NCI-H446 treated with DMSO at 0.1 percent for 48 hours (cell line): ENCODE measurements around the gene RSPH6A.
A peak's percentile ranks its signal among the peaks of the same experiment; 100 is the strongest.

Experiments
- DNase-seq: peaks from one replicate; lab custom pipeline; 2025; lab: John Stamatoyannopoulos, UW

Gene RSPH6A

DNA sequence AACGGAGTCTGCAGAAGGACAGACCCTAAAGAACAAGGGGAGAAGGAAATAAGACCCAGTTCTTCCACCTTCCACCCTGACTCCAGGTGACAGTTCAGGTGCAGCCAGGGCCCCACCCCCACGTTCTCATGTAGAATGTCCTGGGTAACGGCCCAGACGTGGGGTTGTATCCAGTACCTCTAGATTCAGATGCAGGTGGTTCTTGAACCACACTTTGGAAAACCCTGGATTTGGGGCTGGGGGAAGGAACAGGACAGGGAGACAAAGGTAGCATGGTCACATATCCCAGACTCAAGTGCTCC is 35.0 kb downstream of the RSPH6A start:
- DNase-seq, result no peak

DNA sequence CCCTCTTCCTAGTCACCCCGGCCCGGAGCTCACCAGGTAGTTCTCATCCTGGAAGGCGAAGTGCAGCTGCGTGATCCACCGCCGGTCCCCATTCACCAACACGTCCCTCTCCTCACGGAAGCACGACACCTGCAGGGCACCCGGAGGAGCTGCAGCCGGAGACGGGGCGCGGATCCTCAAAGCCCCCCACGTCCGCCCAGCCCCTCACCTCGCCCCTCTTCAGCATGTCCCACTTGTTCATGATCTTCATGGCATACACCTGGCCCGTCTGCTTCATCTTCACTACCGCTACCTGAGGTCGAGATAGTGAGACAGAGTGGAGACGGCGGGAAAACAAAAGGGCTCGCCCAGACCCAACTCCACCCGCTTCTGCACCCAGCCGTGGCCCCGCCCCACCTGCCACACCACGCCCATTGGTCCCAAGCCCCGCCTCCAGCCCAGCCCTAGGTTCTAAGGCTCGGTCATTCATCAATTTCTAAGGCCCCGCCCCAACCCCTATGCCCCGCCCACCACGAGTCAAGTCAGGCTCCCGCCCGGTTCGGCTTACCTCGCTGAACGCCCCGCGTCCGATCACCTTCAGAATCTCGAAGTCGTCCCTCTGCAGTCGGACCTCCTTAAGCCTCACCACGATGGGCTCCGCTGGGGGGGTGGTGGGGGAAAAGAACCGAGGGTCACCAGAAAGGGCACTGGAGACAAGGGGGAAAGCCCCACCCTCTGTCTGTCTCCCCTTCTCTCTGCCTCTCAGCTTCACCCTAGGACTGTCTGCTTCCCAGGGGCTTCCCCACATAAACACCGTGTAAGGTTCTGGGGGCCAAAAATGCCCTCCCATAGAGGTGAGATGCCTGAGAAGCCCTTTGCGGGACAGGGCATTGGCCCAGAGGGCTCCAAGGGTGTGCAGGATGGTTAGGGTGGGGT is 35.6 kb downstream of the RSPH6A start:
- DNase-seq, result peak; percentile 66

DNA sequence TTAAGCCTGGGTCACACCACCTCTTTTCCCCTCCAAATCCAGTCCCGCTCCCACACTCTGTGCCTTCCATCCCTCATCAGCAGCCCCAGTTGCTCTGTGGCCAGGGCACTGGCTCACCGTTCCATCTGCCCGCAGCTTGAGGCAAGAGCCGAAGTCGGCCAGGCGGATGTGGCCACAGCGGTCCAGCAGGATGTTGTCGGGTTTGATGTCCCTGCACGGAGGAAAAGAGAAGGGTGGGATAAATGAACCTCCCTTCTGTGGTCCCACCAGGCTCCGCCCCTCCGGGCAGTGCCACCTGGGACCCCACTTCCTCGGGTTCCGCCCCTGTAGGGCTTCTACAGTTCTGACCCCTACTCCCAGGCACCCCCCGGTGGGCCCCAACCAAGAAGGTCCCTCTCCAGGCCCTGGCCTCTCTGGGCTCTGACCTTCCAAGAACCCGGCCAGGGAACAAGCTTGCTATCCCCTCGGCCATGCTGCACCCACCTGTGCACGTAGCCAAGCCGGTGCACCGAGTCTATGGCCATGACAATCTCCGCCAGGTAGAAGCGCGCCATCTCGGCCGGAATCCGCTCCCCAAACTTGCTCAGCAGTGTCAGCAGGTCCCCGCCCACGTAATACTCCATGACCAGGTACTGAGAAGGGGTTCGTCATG is 37.0 kb downstream of the RSPH6A start:
- DNase-seq, result no peak

DNA sequence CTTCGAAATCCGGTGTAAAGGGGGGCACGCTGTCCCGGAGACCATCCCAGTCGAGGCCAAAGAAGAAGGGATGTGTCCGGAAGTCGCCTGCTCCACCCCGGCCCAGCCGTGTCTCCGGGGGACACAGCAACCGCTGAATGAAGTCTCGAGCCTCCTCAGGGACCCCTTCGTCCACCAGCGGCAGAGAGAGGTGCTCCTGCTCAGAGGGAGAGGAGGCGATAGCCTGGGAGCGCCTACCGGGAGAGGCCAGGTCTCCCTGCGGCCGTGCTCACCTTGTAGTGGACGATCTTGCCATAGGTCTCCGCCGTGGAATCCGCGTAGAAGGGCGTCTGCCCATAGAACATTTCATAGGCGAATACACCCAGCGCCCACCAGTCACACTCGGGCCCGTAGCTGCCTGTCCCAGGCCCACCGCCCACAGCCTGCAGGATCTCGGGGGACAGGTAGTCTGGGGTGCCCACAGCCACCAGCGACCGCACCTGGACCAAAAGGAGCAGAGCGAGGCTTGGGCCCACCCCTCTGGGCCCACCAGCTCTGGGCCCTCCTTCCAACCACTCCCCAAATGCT is 37.6 kb downstream of the RSPH6A start:
- DNase-seq, result no peak

DNA sequence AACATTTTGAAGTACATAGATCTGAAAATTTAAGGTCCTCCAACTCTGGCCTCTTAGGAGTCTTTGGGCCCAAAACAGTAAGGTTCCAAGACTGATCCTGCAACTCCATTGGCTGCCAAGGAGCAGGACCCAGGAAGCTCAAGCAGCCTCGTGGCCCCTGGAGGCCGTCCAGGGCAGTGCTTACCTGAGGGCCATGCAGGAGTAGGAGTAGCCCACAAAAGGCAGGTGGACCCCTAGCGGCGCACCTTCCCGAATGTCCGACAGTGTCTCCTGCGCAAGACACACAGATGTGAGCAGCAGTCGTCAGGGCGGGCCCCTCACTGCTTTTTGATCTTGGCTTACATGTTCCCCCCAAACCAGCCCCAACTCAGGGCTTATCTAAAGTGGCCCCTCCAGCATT is 40.3 kb downstream of the RSPH6A start:
- DNase-seq, result no peak

DNA sequence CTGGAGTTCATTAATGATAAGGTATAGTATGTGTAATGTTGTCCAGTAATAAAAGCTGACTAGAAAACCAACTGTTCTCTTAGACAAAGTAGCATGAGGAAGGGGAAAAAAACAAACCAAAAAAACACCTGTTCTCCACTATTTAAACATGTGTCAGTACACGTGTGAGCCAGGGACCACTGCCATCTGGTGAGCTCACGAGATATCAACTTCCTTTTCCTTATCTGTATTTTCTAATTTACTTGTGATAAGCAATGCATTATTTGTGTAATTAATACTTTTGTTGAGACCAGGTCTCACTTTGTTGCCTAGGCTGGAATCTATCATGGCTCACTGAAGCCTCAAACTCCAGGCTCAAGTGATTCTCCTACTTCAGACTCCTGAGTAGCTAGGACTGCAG is 41.7 kb downstream of the RSPH6A start:
- no peak for DNase-seq

DNA sequence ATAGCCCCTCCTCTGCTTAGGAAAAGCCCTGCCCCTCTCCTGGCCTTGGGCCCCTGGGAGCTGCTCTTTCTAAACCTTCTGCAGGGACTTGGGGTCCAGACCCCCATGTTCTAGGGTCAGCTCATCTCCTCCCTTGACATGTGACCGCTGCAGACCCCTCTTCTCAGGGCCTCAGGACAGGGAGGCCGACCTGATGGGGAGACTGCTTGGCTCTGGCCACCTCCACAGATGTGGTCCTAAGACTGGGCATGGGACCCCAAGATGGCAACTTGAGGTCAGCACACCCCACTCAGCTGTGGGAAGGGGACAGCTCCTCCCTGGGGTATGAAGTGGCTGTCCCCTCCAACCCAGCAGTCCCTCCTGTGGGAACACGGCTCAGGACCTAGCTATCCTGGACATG is 42.2 kb downstream of the RSPH6A start:
- no peak for DNase-seq

DNA sequence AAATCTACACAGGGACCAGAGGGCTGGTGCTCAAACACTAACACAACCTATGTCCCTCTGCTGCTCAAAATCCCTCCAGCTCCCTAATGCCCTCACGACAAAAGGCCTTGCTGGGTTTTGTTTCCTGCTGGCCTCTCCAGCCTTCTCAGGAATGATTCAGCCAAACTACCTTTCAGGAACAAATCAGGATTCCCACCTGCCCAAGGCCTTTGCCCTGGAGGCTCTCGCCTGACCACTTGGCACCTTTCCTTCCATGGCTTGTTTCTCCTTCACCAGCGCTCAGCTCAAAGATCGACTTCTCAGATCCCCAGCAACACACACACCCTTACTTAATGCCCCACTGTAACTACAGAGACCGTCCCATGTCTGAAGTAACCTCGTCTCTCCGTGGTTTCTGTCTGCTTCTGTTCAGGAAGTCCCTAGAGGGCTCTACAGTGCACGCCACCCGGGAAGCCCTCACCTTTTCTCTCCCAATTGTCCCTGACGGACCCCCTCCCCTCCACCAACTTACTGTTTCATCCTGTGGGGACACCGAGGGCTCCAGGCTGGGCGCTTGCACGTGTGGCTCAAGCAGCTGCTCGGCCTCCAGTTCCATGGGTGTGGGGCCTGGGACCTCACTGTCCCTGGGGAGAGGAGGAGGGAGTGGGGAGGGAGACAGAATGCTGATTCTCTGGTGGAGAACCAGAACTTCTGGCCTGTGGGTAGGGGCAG is 42.8 kb downstream of the RSPH6A start:
- no peak for DNase-seq

DNA sequence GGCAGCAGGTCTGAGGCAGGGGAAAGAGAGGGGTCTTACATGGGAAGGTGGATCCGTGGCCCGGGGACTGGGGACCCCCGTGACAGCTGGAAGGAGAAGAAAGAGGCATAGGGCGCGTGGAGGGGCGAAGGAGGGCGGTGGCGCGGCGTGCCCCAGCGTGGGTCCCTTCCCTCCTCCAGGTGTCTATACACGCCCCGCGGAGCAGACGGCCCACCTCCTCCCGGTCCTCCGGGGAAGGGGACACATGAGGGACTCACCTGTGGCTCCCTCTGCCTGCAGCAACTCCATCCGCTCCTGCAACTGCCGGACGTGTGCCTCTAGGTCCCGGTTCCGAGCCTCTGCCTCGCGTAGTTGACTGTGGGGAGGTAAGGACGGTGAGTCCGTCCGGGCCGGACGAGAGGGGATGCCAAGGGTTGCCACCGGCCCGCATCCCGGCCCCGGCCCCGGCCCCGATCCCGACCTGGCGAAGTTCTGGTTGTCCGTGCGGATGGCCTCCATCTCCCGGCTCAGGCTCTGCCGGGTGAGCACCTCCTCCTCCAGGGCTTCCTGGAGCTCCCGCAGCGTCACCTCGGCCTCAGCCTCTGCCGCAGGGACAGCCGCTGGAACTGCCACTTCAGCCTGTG is 43.7 kb downstream of the RSPH6A start:
- DNase-seq, result no peak

DNA sequence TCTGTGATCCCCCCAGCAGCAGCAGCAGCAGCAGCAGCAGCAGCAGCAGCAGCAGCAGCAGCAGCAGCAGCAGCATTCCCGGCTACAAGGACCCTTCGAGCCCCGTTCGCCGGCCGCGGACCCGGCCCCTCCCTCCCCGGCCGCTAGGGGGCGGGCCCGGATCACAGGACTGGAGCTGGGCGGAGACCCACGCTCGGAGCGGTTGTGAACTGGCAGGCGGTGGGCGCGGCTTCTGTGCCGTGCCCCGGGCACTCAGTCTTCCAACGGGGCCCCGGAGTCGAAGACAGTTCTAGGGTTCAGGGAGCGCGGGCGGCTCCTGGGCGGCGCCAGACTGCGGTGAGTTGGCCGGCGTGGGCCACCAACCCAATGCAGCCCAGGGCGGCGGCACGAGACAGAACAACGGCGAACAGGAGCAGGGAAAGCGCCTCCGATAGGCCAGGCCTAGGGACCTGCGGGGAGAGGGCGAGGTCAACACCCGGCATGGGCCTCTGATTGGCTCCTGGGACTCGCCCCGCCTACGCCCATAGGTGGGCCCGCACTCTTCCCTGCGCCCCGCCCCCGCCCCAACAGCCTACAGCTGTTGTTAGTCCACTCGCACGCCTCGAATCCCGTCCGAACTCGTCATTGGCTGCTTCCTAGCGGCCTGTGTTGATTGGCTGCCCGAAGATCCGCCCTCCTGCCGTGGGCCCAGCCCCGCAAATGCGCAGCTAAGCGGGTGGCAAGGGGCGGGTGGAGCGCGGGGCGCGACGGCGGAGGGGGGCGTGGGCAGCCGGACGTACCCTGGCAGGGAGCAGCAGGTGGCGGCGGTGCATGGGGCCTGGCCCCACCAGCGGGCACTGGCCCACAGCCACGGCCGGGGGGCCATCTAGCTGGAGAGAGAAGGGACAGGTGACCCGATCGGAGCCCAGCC is 44.7 kb downstream of the RSPH6A start:
- peak; percentile 97 for DNase-seq

DNA sequence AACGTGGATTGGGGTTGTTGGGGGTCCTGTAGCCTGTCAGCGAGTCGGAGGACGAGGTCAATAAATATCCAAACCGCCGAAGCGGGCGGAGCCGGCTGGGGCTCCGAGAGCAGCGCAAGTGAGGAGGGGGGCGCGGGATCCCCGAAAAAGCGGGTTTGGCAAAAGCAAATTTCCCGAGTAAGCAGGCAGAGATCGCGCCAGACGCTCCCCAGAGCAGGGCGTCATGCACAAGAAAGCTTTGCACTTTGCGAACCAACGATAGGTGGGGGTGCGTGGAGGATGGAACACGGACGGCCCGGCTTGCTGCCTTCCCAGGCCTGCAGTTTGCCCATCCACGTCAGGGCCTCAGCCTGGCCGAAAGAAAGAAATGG is 45.3 kb downstream of the RSPH6A start:
- peak; percentile 50 for DNase-seq

DNA sequence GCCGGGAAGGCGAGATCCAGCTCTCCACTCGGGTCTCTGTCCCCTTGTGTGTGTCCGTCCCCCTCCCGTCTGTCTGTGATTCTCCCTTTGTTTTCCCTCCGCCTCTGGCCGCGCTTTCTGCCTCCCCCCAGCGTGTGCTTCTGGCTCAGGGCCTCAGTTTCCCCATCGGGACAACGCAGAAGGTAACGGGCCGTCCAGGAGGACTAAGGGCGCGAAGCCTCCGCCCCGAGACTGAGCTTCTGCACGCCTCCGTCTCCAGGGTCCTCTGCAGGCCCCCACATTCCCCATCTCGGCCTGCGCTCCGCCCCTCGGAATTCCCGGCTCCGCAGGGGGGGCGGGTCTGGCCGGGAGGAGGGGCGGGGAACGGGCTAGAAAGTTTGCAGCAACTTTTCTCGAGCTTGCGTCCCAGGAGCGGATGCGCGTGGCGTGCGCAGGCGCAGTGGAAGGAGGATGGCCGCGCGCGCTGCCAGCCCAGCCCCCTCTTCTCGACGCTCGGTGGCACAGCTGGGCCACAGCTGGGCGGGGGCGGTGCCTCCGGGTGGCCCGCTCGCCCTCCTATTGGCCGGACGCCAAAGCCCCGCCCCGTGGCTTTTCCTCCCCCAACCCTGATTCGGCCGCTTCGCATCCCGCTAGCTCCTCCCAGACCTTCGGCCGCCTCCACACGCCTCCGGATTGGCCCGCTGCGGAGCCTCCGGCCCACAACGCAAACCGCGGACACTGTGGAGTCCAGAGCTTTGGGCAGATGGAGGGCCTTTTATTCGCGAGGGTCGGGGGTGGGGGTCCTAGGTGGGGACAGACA is 45.9 kb downstream of the RSPH6A start, which contains the start of gene SIX5:
Gene SIX5 (minus strand): TSS at position 269 of the 799 bp plus-strand sequence. CDS start 408 bp downstream, outside the sequence.
- peak; percentile 94 for DNase-seq

DNA sequence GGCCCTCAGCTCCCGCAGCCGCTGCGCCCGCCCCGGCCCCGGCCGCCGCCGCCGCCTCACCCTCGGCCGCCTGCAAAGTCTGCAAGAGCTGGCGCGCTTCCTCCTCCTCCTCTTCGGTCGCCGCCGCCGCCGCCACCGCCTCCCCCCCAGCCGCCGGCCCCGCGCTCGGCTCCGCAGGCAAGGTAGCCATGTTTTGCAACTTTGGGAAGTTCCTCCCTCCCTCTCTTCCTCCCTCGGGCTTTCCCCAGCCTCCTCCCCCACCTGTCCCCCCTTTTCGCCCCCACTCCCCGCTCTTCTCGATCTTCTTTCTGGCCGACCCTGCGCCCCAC is 46.5 kb downstream of the RSPH6A start:
- DNase-seq, result no peak

DNA sequence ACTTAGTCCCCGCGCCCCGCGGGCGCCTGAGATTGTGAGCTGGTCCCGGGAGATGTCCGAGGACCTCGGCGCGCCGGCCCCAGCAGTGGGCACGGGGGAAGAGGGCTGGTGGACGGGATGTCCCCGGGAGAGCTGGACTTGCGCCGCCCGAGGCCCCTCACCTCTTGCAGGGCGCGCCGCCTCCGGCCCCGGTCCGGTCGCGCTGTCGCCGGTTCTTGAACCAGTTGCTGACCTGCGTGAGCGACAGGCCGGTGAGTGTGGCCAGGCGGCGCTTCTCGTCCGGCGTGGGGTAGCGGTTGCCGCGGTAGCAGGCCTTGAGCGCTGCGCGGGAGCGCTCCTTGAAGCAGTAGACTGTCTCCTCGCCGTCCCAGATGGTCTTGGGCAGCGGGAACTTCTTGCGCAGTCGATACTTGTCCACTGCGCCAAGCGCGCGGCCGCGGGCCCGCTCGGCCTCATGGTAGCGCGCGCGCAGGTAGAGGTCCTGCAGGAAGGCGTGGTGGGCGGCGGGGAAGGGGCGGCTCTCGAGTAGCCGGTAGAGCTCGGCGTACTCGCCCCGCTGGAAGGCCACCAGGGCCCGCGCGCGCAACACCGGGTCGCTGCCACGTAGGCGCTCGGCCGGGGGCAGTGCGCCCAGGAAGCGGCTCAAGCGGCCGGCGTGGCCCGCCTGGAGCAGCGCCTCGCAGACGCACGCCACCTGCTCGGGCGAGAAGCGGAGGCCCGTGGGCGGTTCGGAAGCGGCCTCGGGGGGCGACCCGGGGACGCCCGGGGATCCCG is 47.0 kb downstream of the RSPH6A start:
- peak; percentile 11 for DNase-seq

DNA sequence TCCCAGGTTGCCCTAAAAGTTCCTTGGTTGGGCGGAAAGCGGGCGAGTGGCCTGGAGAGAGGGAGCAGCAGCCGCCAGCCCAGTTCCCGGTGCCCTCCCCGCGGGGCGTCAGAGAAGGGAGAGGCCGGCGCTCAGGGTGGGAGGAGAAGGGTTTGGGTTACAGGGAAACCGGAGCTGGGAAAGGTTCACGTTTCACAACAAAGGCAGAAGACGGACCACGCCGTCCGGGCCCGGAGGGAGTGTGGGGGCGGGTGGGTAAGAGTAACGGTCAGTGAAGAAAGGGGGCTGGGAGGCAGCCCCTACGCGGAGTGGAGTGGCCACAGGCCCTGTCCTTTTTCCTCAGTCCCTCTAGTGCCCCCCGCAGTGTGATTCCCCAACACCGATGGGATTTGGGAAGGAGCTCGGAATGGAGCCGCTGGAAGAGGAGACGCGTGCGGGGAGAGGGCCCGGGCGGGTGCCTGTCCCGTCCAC is 47.7 kb downstream of the RSPH6A start:
- DNase-seq, result no peak

DNA sequence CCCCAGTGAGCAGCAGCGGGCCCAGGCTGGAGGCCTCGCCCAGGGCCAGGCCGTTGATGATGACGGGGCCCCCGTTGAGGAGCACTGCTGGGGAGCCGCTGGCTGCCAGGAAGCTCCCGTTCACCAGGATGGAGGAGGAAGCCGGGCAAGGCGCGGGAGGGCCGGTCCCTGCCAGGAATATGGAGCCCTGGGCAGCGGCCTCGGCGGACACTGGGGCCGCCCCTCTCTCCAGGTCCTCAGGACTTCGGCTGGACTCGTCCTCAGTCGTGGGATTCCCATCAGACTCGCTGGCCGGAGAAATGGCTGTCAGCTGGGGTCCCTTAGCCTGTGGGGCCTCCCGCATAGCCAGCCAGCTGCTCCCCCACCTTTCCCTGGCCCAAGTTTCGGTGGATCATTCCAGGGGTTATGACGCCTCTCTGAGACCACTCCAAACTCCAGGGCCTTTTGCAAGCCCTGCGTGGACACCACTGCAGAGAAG is 48.2 kb downstream of the RSPH6A start:
- DNase-seq, result no peak

DNA sequence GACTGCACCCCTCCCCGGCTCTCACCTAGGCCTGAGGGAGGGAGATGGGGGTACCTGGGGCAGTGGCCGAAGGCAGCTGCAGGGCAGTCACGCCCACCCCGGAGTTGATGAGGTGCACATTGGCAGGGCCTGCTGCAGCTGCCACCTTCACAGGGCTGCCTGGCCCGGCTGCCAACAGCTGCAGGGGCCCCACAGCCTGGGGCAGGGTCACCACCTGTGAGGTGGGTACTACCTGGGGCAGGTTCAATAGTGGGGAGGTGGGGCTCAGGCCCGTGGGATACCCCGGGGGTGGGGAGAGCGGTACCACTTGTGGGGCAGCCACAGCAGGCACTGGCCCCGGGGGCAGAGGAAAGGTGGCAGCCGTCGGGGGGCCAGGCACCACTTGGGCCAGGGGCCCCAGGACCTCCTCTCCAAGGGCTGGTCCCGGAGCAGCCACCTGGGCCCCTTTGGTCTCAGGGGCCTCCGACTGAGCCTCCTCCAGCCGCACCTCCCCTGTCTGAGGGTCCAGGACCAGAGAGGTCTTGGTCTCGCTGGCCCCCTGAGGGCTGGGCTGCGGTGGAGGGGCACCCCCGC is 48.7 kb downstream of the RSPH6A start:
- no peak for DNase-seq

DNA sequence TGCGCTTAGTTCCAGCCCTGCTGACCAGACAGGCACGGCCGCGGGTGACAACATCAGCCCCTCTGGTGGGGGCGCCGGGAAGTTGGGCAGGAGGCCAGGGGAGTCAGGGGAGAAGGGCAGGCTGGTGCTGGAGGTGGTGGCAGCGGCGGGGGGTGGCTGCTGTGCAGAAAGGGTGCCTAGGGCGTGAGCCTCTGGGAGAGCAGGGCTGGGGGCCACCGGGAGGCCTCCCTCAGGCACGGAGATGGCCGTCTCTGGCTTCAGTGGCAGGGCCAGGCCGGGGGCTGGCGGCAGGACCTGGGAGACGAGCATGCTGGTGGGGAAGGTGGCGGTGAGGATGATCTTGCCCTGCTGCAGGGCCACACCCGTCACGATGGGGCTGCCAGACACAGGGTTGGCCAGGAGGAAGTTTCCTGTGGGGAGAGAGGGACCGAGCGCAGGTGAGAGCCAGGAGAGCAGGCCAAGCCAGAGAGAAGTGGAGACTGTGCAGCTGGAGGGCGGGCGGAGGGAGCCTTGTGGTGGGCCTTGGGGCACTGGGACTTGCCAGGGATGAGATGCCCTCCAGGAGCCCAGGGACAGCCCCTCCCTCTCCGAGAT is 49.3 kb downstream of the RSPH6A start:
- DNase-seq, result no peak
